Measurements from ENCODE around the gene ITGA11.

DNA sequence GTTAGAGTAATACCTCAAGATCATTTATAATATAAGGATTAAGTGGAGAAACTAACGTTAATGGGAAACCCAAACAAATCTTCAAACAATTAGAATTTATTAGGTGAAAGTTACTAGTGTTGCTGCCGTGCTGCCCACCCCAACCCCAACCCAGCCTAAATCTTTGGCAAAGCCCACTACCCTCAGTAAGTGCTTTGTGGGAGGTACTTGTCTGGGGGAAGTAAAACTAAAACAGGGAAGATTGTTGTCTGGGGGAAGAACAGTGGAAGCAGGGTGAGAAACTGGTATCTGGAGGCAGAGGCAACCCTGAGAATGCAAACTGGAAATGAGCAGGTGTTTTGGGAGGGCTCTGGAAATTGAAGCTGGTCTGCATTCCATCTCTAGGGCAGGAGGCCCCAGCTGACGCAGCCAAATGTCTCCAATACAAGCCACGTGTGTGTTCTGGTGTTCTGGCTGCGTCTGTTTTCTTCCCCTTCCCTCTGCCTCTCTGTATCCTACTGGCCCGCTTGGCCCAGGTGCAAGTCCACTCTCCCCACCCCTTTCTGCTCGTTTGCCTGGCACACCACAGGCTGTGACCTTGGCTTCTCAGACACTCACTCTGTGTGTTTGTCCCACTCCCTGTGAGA, 121.7 kb downstream of the ITGA11 start:
- TF ChIP-seq, protein P1, sequence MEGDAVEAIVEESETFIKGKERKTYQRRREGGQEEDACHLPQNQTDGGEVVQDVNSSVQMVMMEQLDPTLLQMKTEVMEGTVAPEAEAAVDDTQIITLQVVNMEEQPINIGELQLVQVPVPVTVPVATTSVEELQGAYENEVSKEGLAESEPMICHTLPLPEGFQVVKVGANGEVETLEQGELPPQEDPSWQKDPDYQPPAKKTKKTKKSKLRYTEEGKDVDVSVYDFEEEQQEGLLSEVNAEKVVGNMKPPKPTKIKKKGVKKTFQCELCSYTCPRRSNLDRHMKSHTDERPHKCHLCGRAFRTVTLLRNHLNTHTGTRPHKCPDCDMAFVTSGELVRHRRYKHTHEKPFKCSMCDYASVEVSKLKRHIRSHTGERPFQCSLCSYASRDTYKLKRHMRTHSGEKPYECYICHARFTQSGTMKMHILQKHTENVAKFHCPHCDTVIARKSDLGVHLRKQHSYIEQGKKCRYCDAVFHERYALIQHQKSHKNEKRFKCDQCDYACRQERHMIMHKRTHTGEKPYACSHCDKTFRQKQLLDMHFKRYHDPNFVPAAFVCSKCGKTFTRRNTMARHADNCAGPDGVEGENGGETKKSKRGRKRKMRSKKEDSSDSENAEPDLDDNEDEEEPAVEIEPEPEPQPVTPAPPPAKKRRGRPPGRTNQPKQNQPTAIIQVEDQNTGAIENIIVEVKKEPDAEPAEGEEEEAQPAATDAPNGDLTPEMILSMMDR (conservative IDR thresholded peaks at IDR 0.05 in 1 of 2, IDR thresholded peaks at IDR 0.05 in 1 of 2; ENCODE audit: low read depth in 1 of 2, low read length in 2 of 2), result no peak
- no peak for TF ChIP-seq EZH2 (IDR thresholded peaks at IDR 0.05; ENCODE audit: low read length, missing control alignments)

All from fibroblast of lung (primary cell).